Loucy (cell line): ENCODE data around the gene ANKRD6.

Experiments
- CTCF ChIP-seq: fragments of 200-600 bp; sonication (generic); conservative IDR thresholded peaks from 2 replicates; pipeline ENCODE4 v1.5.1; 2014; ENCODE audit warnings: mild to moderate bottlenecking, antibody characterized with exemption, low read length
- EZH2phosphoT487 ChIP-seq: fragments of 200-600 bp; IDR thresholded peaks from 2 replicates; pipeline ENCODE4 v1.6.1; 2018; ENCODE audit warnings: antibody characterized with exemption, mild to moderate bottlenecking, moderate library complexity, borderline replicate concordance

- TF ChIP-seq CTCF (no peak), EZH2phosphoT487 (no peak)
These were observed 164.4 kb downstream of the ANKRD6 start for GRCh38 chr6:89597372-89597771.
